Chondrocyte (in vitro differentiated cells): ENCODE results near the gene CDH15. TPM values are rescaled to one million over a fixed set of nuclear protein-coding genes. Genes with fewer than 3 reads are reported as not detected.
"Not testable (repeated sequence)": the region's sequence is repeated elsewhere in the genome, so short reads cannot be mapped to it uniquely, and the experiment has no call there.

ENCODE experiments used
- DNase-seq: peaks from one replicate; pipeline ENCODE4 v3.0.0; 2021; ENCODE audit warnings: mixed read lengths, low spot score
- H3K27ac Mint-ChIP-seq: one replicate; pipeline ENCODE4 v1.8.0; 2021; ENCODE audit warnings: mild to moderate bottlenecking, moderate library complexity, mixed read lengths; ENCODE audit not compliant: unreplicated experiment
- H3K27me3 Mint-ChIP-seq: 2 replicates; pipeline ENCODE4 v1.8.0; 2021; ENCODE audit warnings: low read depth, mixed read lengths
- H3K36me3 Mint-ChIP-seq: 2 replicates; pipeline ENCODE4 v1.8.0; 2021; ENCODE audit warnings: low read depth, mixed read lengths
- H3K4me1 Mint-ChIP-seq: 2 replicates; pipeline ENCODE4 v1.8.0; 2021; ENCODE audit warnings: low read depth, mild to moderate bottlenecking, mixed read lengths
- H3K4me3 Mint-ChIP-seq: one replicate; pipeline ENCODE4 v1.8.0; 2021; ENCODE audit warnings: mild to moderate bottlenecking, moderate library complexity, mixed read lengths; ENCODE audit not compliant: unreplicated experiment
- H3K9me3 Mint-ChIP-seq: 2 replicates; pipeline ENCODE4 v1.8.0; 2021; ENCODE audit warnings: low read depth, mixed read lengths
- total RNA-seq: library from RNA; stranded (reverse); gene quantifications from 3 replicates; pipeline ENCODE4 v1.2.1, GENCODE V29; 2021
- TF ChIP-seq, protein P1 (sequence below): fragments of 200-600 bp; sonication (generic); IDR thresholded peaks from 2 replicates; pipeline ENCODE4 v1.5.0; 2021; ENCODE audit warnings: antibody characterized with exemption, mild to moderate bottlenecking, moderate library complexity

Gene CDH15
- total RNA-seq, 1 donor from 2014 or later, result 0.20 TPM

DNA sequence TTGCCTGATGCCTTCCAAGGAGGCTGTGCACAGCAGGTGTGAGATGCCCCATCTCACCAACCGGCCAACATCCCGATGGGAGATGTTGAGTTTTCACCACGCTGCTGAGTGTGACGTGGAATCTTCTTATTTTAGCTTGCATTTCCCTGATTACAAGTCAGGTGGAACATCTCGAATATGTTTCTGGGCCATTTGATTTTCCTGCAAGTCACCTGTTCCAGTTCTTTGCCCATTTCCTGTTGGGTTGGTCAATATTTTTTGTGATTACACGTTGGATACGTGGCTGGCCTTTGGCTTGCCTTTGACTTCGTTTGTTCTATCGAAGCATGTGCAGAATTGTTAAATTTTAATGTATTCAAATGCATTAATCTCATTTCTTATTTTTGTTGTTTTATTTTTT lies 8.3 kb upstream of the CDH15 start:
- no peak for DNase-seq
- Mint-ChIP-seq H3K27ac (no peak overlapping the region), H3K27me3 (peaks cover 18% of the 10 kb centered on the region), H3K9me3 (no peaks in the 10 kb centered on the region), H3K4me3 (no peak overlapping the region), H3K36me3 (no peaks in the 10 kb centered on the region), H3K4me1 (no peaks in the 10 kb centered on the region)
- TF ChIP-seq, protein P1, sequence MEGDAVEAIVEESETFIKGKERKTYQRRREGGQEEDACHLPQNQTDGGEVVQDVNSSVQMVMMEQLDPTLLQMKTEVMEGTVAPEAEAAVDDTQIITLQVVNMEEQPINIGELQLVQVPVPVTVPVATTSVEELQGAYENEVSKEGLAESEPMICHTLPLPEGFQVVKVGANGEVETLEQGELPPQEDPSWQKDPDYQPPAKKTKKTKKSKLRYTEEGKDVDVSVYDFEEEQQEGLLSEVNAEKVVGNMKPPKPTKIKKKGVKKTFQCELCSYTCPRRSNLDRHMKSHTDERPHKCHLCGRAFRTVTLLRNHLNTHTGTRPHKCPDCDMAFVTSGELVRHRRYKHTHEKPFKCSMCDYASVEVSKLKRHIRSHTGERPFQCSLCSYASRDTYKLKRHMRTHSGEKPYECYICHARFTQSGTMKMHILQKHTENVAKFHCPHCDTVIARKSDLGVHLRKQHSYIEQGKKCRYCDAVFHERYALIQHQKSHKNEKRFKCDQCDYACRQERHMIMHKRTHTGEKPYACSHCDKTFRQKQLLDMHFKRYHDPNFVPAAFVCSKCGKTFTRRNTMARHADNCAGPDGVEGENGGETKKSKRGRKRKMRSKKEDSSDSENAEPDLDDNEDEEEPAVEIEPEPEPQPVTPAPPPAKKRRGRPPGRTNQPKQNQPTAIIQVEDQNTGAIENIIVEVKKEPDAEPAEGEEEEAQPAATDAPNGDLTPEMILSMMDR, result no peak

DNA sequence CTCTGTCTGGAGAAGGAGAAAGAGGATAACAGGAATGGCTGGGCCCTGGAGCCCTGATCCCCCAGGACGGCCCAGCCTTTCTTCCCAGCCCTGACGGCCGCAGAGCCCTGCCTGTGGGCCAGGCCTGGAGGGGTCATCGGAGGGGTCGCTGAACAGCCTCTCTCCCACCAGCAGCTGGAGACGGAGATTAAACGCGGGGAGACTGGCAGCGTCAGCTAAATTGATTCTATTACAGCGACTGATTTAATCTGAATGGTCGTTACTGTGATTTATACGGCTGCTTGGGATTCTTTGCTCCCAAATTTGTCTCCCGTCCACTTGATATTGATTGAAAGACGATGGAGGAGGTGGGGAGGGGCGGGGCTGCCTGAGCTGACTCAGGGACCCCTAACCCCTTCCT lies 7.1 kb upstream of the CDH15 start:
- Mint-ChIP-seq H3K27ac (no peak overlapping the region), H3K36me3 (no peaks in the 10 kb centered on the region), H3K27me3 (peaks cover 18% of the 10 kb centered on the region), H3K4me1 (no peaks in the 10 kb centered on the region), H3K4me3 (no peak overlapping the region), H3K9me3 (no peaks in the 10 kb centered on the region)
- TF ChIP-seq, protein P1, result no peak
- DNase-seq, result no peak

DNA sequence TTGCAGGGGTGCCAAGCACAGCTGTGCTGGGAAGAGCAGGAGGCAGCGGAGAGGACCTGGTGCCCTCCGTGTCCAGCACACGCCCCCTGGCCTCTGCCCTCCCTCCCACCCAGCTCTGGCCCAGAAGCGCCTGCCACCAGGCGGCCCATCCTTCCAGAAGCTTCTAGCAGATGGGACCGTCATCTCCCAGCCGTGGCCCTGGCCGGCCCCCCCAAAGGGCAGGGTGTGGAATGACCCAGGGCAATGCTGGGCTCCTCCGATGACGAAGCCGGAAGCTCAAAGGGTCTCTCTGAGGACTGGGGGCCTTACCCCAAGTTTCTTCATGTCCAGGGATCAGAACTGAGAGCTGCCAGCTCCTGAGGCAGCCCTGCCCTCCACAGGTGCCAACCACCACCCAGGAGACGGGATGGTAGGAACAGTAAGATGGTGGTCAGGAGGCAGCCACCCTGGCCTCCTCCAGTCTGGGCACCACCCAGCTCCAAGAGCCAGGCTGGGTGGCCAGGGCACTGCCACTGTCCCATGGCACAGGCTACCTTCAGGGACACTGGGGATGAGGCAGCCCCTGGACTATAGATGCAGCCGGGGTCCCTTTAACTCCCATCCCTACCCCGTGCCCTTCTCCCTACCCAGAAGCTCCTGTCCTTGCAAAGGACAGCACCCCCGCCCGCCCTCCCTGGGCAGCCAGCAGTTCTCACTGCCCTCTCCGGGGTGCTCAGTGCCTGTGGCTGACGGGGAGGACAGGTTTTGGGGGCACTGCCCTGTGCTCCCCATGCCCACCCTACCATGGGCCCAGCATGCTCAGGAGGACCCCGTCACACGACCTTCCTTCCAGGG lies 6.5 kb upstream of the CDH15 start:
- no peak for DNase-seq
- H3K9me3 Mint-ChIP-seq, result no peaks in the 10 kb centered on the region
- TF ChIP-seq, protein P1, result no peak
- H3K27ac Mint-ChIP-seq, result no peak overlapping the region
- H3K36me3 Mint-ChIP-seq, result no peaks in the 10 kb centered on the region
- H3K27me3 Mint-ChIP-seq, result peaks cover 18% of the 10 kb centered on the region
- H3K4me1 Mint-ChIP-seq, result no peaks in the 10 kb centered on the region
- H3K4me3 Mint-ChIP-seq, result no peak overlapping the region

DNA sequence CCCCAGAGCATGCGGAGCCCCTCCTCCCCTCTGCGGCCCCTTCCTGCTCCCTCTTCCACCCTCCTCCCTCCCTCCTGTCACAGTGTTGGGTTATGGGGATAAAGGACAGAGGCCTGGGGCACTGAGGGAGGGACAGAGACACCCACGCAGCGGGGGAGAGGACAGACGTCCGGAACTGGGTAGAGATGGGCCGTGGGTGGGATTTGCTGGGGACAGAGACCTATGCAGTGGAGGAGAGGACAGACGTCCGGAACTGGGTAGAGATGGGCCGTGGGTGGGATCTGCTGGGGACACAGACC lies 5.9 kb upstream of the CDH15 start:
- H3K27ac Mint-ChIP-seq, H3K36me3 Mint-ChIP-seq, H3K4me1 Mint-ChIP-seq, H3K4me3 Mint-ChIP-seq, DNase-seq, H3K9me3 Mint-ChIP-seq: not testable (repeated sequence)
- peaks cover 18% of the 10 kb centered on the region for H3K27me3 Mint-ChIP-seq

DNA sequence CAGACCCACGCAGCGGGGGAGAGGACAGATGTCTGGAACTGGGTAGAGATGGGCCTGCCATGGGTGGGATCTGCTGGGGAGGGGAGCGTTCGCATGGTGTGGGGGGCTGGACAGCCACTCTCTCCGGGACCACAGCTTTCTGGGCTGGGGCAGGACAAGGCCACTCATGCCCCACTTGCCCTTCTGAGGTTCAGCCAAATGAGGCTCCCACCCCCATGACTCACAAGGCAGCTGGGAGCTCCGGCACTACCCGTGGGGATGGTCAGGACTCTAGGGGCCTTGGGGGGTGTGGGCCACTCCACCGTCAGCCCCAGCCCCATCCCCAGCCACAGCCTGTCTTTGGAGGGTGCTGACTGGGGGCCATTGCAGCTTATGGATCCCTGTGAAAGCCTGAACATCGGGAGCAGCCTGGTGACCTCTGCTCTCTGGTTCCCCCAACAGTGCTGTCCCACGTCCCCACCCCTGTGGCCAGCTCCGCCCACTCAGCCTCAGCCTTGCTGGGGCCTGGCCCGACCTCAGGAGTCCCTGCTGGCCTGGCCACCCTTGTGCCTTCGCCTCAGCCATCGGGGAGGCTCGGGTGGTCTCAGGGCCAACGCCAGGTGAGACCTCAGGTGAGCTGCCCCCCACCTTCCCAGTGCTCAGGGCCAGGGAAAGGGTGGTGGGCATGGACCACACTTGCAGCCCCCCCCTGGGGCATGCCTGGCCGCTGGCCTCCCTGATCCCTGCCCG lies 4.7 kb upstream of the CDH15 start:
- TF ChIP-seq, protein P1, result no peak
- DNase-seq, result no peak
- Mint-ChIP-seq H3K4me3 (no peak overlapping the region), H3K9me3 (no peaks in the 10 kb centered on the region), H3K27me3 (peaks cover 16% of the 10 kb centered on the region), H3K27ac (no peak overlapping the region), H3K36me3 (no peaks in the 10 kb centered on the region), H3K4me1 (peaks cover 5% of the 10 kb centered on the region)
